Measurements from ENCODE around the gene TACC3. TPM values are rescaled to one million over a fixed set of nuclear protein-coding genes. Genes with fewer than 3 reads are reported as not detected.

Gene TACC3
- total RNA-seq, 1 donor from 2014 or later: 20.5 TPM

- CTCF ChIA-PET: interaction anchor here (0.8 to 10.9 kb wide), 5 partner anchors 14 to 143 kb away, joined by 3 to 286 read pairs (median 3); partner anchors contain the start of gene SLBP
- POLR2A ChIA-PET: interaction anchor here (1.3 to 8.1 kb wide), 2 partner anchors 13 to 32 kb away, joined by 4 to 138 read pairs; partner anchors contain the start of gene SLBP
- H3K4me1 Mint-ChIP-seq: peaks cover 44% of the 10 kb centered on the region
- DNase-seq (no peak), ATAC-seq (ENCODE audit: low read depth) (no peak)
- intact Hi-C loops (cut with micrococcal nuclease): no loop called here
- no peak for TF ChIP-seq CTCF (IDR thresholded peaks at IDR 0.05)
- H3K36me3 Mint-ChIP-seq (ENCODE audit: low read depth): peaks cover 22% of the 10 kb centered on the region
- H3K9me3 Mint-ChIP-seq: no peaks in the 10 kb centered on the region
- peak overlapping the region; percentile 77 for H3K27ac Mint-ChIP-seq
- H3K4me3 Mint-ChIP-seq: no peak overlapping the region
- H3K27me3 Mint-ChIP-seq: no peaks in the 10 kb centered on the region
Observed at GRCh38 chr4:1725521-1725920, 4.2 kb downstream of the TACC3 start.

GRCh38 chr4:1726146-1726934 is 5.0 kb downstream of the TACC3 start:
- peaks cover 29% of the 10 kb centered on the region for H3K36me3 Mint-ChIP-seq (ENCODE audit: low read depth)
- H3K4me1 Mint-ChIP-seq: peaks cover 44% of the 10 kb centered on the region

GRCh38 chr4:1727117-1728031 is 6.1 kb downstream of the TACC3 start:
- ATAC-seq (ENCODE audit: low read depth) (no peak), DNase-seq (no peak)
- Mint-ChIP-seq H3K4me1 (peaks cover 38% of the 10 kb centered on the region), H3K27me3 (no peaks in the 10 kb centered on the region), H3K36me3 (ENCODE audit: low read depth) (peaks cover 37% of the 10 kb centered on the region), H3K9me3 (no peaks in the 10 kb centered on the region), H3K4me3 (no peak overlapping the region), H3K27ac (no peak overlapping the region)
- intact Hi-C loops (cut with micrococcal nuclease): loop anchor here (2.0 kb wide), 1 partner anchor 15 kb away; the partner anchor contains the start of gene SLBP
- no peak for TF ChIP-seq CTCF (IDR thresholded peaks at IDR 0.05)
- ChIA-PET CTCF (interaction anchor here (0.7 to 10.9 kb wide), 3 partner anchors 12 to 34 kb away, joined by 3 to 286 read pairs (median 3); partner anchors contain the start of gene SLBP), POLR2A (interaction anchor here (0.6 to 8.1 kb wide), 3 partner anchors 14 to 34 kb away, joined by 4 to 138 read pairs (median 4); partner anchors contain the start of gene SLBP)

More at GRCh38 chr4:1726146-1726934, 5.0 kb downstream of the TACC3 start:
- DNase-seq (peak; percentile 85), ATAC-seq (ENCODE audit: low read depth) (peak; percentile 49)
- ChIA-PET CTCF (interaction anchor here (0.7 to 10.9 kb wide), 7 partner anchors 13 to 143 kb away, joined by 3 to 286 read pairs (median 3); partner anchors contain the start of gene SLBP), POLR2A (interaction anchor here (1.3 to 8.1 kb wide), 2 partner anchors 13 to 33 kb away, joined by 4 to 138 read pairs; partner anchors contain the start of gene SLBP)
- intact Hi-C loops (cut with micrococcal nuclease): loop anchor here (1.0 to 2.0 kb wide), 2 partner anchors 14 to 33 kb away; partner anchors contain the start of gene SLBP
- no peak overlapping the region for H3K4me3 Mint-ChIP-seq
- no peaks in the 10 kb centered on the region for H3K9me3 Mint-ChIP-seq
- peak; percentile 94 for TF ChIP-seq CTCF (IDR thresholded peaks at IDR 0.05)
- H3K27me3 Mint-ChIP-seq: no peaks in the 10 kb centered on the region
- H3K27ac Mint-ChIP-seq: peak overlapping the region; percentile 36

- Mint-ChIP-seq H3K9me3 (no peaks in the 10 kb centered on the region), H3K27me3 (no peaks in the 10 kb centered on the region), H3K27ac (no peak overlapping the region), H3K4me1 (peaks cover 28% of the 10 kb centered on the region), H3K36me3 (ENCODE audit: low read depth) (peaks cover 46% of the 10 kb centered on the region), H3K4me3 (no peak overlapping the region)
- DNase-seq (no peak), ATAC-seq (ENCODE audit: low read depth) (no peak)
- ChIA-PET POLR2A (interaction anchor here (1.2 kb wide), 1 partner anchor 35 kb away, joined by 4 read pairs; no protein-coding TSS in a partner anchor), CTCF (interaction anchor here (10.9 kb wide), 1 partner anchor 35 kb away, joined by 286 read pairs; no protein-coding TSS in a partner anchor)
- no peak for TF ChIP-seq CTCF (IDR thresholded peaks at IDR 0.05)
- intact Hi-C loops (cut with micrococcal nuclease): no loop called here
Observed at GRCh38 chr4:1728061-1728980, 7.0 kb downstream of the TACC3 start.
